ENCODE data around the gene CPA4.

CPA4 gene

DNA sequence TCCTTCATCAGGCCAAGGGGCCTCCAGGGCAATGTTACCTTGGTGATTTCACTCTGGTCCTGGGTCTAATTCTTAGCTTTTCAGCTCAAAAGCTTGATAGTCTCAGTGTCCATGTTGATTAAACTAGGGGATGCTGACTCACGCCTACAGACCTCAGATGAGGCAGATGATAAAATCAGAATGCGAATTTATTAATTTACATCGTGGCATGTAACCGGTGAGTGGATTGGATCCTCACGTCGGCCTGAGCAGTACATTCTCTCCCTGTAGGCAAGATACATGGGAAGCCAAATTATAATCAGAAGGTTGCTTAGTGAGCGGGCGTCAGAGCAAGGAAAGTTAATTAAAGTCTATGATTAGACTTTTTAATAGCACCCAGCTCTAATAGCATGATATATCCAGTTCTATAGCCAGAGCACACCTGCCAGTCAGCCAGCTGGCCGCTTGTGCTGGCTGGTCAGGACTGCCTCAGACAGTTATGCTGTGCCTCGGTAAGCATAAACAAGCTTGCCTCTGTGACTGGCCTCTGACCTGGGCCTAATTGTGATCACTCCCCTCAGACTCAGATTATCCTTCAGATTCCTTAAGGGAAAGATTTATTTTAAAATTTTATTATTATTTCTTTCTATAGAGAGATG lies 31.5 kb downstream of the CPA4 start:
- no peak overlapping the region for H3K27ac ChIP-seq
- TF ChIP-seq ZFX (IDR thresholded peaks at IDR 0.05), result no peak
- TF ChIP-seq, protein P1, sequence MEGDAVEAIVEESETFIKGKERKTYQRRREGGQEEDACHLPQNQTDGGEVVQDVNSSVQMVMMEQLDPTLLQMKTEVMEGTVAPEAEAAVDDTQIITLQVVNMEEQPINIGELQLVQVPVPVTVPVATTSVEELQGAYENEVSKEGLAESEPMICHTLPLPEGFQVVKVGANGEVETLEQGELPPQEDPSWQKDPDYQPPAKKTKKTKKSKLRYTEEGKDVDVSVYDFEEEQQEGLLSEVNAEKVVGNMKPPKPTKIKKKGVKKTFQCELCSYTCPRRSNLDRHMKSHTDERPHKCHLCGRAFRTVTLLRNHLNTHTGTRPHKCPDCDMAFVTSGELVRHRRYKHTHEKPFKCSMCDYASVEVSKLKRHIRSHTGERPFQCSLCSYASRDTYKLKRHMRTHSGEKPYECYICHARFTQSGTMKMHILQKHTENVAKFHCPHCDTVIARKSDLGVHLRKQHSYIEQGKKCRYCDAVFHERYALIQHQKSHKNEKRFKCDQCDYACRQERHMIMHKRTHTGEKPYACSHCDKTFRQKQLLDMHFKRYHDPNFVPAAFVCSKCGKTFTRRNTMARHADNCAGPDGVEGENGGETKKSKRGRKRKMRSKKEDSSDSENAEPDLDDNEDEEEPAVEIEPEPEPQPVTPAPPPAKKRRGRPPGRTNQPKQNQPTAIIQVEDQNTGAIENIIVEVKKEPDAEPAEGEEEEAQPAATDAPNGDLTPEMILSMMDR (conservative IDR thresholded peaks at IDR 0.05), result no peak

DNA sequence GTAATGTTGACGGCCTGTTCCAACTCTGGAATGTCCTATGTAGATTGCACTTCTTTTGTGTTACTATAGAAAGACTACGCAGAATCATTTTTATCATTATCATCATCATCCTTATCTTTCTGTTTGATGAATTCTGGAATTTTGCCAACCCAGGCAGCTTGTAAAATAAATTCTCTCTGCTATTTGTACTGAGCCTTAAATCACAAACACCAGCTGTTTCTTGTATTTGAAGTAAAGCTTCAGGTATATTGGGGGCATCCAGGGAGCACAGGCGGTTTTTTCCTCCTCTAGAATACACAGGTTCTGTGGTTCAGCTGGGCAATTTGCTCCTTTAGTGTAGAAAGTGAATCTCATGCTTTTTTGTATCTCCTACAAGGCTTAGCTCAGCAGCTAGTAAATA lies 36.7 kb downstream of the CPA4 start:
- TF ChIP-seq, protein P1 (conservative IDR thresholded peaks at IDR 0.05), result no peak
- TF ChIP-seq ZFX (IDR thresholded peaks at IDR 0.05), result no peak
- no peak overlapping the region for H3K27ac ChIP-seq

DNA sequence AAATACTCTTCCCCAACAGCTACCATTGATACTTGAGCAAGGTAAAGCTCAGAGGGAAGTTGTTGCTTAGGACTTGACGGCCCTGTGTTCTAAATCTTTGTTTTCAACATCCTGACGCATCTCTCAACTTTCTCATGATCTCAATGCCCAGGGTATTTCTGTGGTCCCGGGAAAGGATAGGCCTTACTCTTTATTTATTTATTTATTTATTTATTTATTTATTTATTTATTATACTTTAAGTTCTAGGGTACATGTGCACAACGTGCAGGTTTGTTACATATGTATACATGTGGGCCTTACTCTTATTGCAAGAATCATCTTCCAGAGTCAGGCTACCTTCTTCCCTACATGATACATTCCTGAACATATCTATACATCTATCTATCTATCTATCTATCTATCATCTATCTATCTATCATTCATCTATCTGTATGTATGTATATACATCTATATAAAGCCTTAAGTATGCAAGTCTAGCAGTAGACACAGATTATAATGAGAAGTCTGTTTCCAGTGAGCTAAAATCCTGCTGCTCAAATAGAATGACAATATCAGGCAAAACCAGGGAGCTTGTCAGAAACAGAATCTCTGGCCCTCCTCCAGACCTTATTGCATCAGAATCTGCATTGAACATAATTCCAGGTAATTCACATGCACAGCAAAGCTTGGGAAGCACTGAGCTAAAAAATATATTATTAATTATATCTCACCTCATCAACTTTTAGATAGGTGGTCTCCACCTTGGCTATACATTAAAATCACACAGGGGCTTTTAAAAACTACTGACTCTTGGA lies 39.5 kb downstream of the CPA4 start:
- TF ChIP-seq, protein P1 (conservative IDR thresholded peaks at IDR 0.05), result no peak
- no peak for TF ChIP-seq ZFX (IDR thresholded peaks at IDR 0.05)
- no peak overlapping the region for H3K27ac ChIP-seq

DNA sequence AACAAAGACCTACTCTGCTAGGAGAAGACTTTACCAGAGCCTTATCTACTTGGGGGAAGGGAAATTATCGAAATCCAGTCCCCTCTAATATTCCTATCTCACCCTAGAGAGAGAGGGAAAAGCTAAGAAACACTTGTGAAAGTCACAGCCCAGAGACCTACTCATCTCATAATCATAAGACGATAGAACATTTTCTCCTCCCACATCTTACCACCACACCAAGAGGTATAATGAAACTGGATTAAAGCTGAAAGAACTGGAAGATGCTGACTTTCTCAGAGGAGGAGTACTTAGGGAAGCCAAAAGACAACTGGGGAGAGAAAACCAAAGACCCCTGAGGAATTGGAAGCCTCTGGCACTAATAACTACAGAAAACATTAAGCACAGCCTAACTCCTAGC lies 40.9 kb downstream of the CPA4 start:
- H3K27ac ChIP-seq, result no peak overlapping the region
- no peak for TF ChIP-seq ZFX (IDR thresholded peaks at IDR 0.05)
- TF ChIP-seq, protein P1 (conservative IDR thresholded peaks at IDR 0.05), result no peak

DNA sequence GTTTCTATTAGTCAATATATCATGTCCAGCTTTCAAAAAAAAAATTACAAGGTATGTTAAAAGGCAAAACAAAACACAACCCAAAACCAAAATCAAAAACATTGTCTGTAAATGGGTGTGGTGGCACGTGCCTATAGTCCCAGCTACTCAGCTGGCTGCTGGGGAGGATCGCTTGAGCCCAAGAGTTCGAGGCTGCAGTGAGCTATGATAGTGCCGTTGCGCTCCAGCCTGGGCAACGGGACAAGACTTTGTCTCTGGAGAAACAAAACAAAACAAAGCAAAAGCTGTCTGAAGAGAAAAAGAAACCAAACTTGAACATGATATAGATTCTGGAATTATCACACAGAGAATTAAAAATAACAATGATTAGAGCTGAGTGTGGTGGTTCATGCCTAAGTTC lies 41.3 kb downstream of the CPA4 start:
- TF ChIP-seq, protein P1 (conservative IDR thresholded peaks at IDR 0.05), result no peak
- no peak for TF ChIP-seq ZFX (IDR thresholded peaks at IDR 0.05)

DNA sequence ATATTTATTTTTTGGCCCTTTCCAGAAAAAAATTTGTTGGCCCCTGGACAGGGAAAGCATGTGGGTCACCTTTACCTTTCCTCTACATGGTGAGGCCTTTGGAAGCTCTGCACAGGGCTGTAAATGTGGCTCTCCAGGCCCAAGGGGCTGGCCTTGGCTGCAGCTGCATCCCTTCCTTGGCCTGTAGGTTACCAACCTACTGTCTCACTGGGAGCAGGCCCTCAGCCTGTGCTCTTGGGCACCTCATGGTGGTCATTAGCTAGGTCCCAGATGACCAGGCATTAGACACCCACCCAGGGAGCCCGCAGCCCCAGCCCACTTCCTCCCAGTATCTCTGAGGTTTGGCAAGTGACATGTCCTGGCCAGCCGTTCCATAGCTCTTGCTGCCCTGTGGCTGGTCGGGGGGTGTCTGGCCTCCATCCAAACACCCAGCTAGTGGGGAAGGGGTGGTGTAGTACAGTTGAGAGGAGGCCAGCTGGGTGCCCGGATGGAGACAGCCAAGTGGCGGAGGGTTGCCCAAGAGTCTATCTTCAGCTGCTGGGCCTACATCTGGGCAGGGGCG lies 44.5 kb downstream of the CPA4 start:
- H3K27ac ChIP-seq, result no peak overlapping the region
- TF ChIP-seq, protein P1 (conservative IDR thresholded peaks at IDR 0.05), result no peak
- no peak for TF ChIP-seq ZFX (IDR thresholded peaks at IDR 0.05)

More for the DNA sequence above, 41.3 kb downstream of the CPA4 start:
- H3K27ac ChIP-seq, result no peak overlapping the region

DNA sequence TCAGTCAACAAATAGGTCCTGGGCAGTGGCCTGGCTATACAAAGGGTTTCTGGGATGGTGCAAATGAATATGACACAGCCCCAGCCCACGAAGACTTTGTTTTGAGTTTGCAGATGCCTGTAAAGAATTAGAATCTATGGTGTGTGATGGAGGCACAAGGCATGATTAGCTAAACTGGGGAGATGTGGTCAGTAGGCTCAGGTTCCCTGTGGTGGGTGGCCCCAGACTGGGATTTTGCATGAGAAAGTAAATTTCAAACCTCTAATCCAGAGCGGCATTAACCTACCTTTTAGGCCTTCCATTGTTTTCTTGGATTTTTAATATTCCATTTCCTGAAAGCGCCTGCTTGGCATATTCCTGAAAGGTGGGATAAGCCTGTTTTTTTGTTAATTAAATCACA lies 45.3 kb downstream of the CPA4 start:
- TF ChIP-seq, protein P1 (conservative IDR thresholded peaks at IDR 0.05), result no peak
- H3K27ac ChIP-seq, result no peak overlapping the region

Data from C4-2B (cell line).